GM12878 (cell line): ENCODE data around the gene SCARB1. TPM values are rescaled to one million over a fixed set of nuclear protein-coding genes. Genes with fewer than 3 reads are reported as not detected.

Experiments
- ATAC-seq: fragments of 200-7000 bp; cut with Tn5 transposase; 3 replicates; pipeline ENCODE4 v1.9.1; 2020; ENCODE audit warnings: mild to moderate bottlenecking, moderate library complexity
- BruUV-seq: library from RNA; stranded (reverse); fragments of 400-500 nt; replicated peaks from 2 replicates; lab custom pipeline; 2021; lab: Mats Ljungman, UMichigan
- CTCF ChIA-PET: fragments of 300-600 bp; sonication (Branson Sonifier 250); formaldehyde crosslinking; extraction: SDS; loops from one replicate; lab custom pipeline; 2021; ENCODE audit warnings: inconsistent platforms; lab: Yijun Ruan, JAX
- POLR2A ChIA-PET: fragments of 350-600 bp; formaldehyde crosslinking; extraction: SDS; loops from one replicate; lab custom pipeline; 2021; ENCODE audit warnings: inconsistent platforms; lab: Charles Lee
- RAD21 ChIA-PET: fragments of 300-600 bp; sonication (Branson Sonifier 250); formaldehyde crosslinking; loops from one replicate; lab custom pipeline; 2023; ENCODE audit warnings: antibody characterized with exemption; ENCODE audit not compliant: unreplicated experiment; lab: Charles Lee
- SMC1A ChIA-PET: fragments of 300-600 bp; sonication (Branson Sonifier 250); formaldehyde crosslinking; loops from one replicate; lab custom pipeline; 2023; ENCODE audit not compliant: unreplicated experiment, uncharacterized antibody; lab: Charles Lee
- DNase-seq: peaks from one replicate; pipeline ENCODE4 v3.0.0-alpha.2; 2011; ENCODE audit warnings: low read depth, low spot score
- FAIRE-seq: peaks from 3 replicates; lab custom pipeline; 2011; peaks lifted over from hg19 to GRCh38; lab: Jason Lieb, UNC
- H2AFZ ChIP-seq: 2 replicates; pipeline ENCODE4 v1.6.0; 2011; ENCODE audit warnings: low read depth, low read length, control low read depth; ENCODE audit not compliant: control insufficient read depth
- H3K27ac ChIP-seq: 2 replicates; pipeline ENCODE4 v1.5.1; 2011; ENCODE audit warnings: control low read depth; ENCODE audit not compliant: control insufficient read depth, insufficient read depth
- H3K27me3 ChIP-seq, 2 experiments: replicated peaks in 1 of 2; 2 replicates each; pipeline versions ENCODE4 v1.6.0 to v1.6.1; 2011; ENCODE audit warnings: low read length in 1 of 2; ENCODE audit not compliant: control insufficient read depth in 2 of 2, insufficient read depth in 2 of 2
- H3K36me3 ChIP-seq, 2 experiments: 2 replicates each; pipeline ENCODE4 v1.5.1; 2011; ENCODE audit warnings: low read length in 1 of 2; ENCODE audit not compliant: control insufficient read depth in 2 of 2, insufficient read depth in 2 of 2
- H3K4me1 ChIP-seq: 2 replicates; pipeline ENCODE4 v1.6.1; 2011; ENCODE audit warnings: mild to moderate bottlenecking, low read length, moderate library complexity, mixed read lengths; ENCODE audit not compliant: control insufficient read depth, insufficient read depth
- H3K4me2 ChIP-seq: 2 replicates; pipeline ENCODE4 v1.6.0; 2011; ENCODE audit warnings: control low read depth; ENCODE audit not compliant: control insufficient read depth, insufficient read depth
- H3K4me3 ChIP-seq: fragments of 200-600 bp; sonication (generic); 2 replicates; pipeline ENCODE4 v1.5.1; 2016
- H3K79me2 ChIP-seq: 2 replicates; pipeline ENCODE4 v1.6.0; 2011; ENCODE audit warnings: low read length; ENCODE audit not compliant: control insufficient read depth, insufficient read depth
- H3K9ac ChIP-seq: 2 replicates; pipeline ENCODE4 v1.8.0; 2011; ENCODE audit warnings: low read length, control low read depth, mixed read lengths; ENCODE audit not compliant: control insufficient read depth, insufficient read depth
- H3K9me3 ChIP-seq: replicated peaks from 3 replicates; pipeline ENCODE4 v1.5.1; 2011; ENCODE audit warnings: mild to moderate bottlenecking, low read length; ENCODE audit not compliant: control insufficient read depth, insufficient read depth
- H4K20me1 ChIP-seq: 2 replicates; pipeline ENCODE4 v1.6.0; 2011; ENCODE audit not compliant: control insufficient read depth, insufficient read depth
- NR2C2 ChIP-seq: IDR thresholded peaks from 2 replicates; pipeline ENCODE4 v1.6.1; 2011; ENCODE audit warnings: borderline replicate concordance, low read depth; ENCODE audit not compliant: control insufficient read depth, insufficient read length
- NR2F1 ChIP-seq: fragments of 450-650 bp; conservative IDR thresholded peaks from 2 replicates; pipeline ENCODE4 v1.6.1; 2017; ENCODE audit warnings: mild to moderate bottlenecking
- SIN3A ChIP-seq: IDR thresholded peaks from 2 replicates; pipeline ENCODE4 v1.6.1; 2012; ENCODE audit warnings: low read depth, low read length, improper control_type of control experiment
- SMAD1 ChIP-seq: fragments of 450-650 bp; IDR thresholded peaks from 2 replicates; pipeline ENCODE4 v1.6.1; 2018; ENCODE audit warnings: mild to moderate bottlenecking, low read depth; ENCODE audit not compliant: partially characterized antibody
- SMAD5 ChIP-seq: IDR thresholded peaks from 2 replicates; pipeline ENCODE4 v1.6.1; 2016; ENCODE audit warnings: antibody characterized with exemption, low read depth
- YY1 ChIP-seq: IDR thresholded peaks from 2 replicates; pipeline ENCODE4 v1.6.1; 2011; ENCODE audit warnings: low read depth, mild to moderate bottlenecking, low read length
- ZNF622 ChIP-seq: fragments of 450-650 bp; IDR thresholded peaks from 2 replicates; pipeline ENCODE4 v1.6.1; 2017; ENCODE audit warnings: mild to moderate bottlenecking, inconsistent platforms
- WGBS: methylation state at CpG from one replicate; pipeline ENCODE4 v1.1.6; 2016; ENCODE audit warnings: low lambda C conversion rate; ENCODE audit not compliant: insufficient replicate concordance, insufficient coverage; ENCODE audit errors: missing lambda C conversion rate; 5-methylcytosine and 5-hydroxymethylcytosine counted together
- in situ Hi-C: fragments of 300-500 bp; cut with MboI; formaldehyde crosslinking; loops from 9 replicates; pipeline ENCODE4 v1.14.3; 2018; ENCODE audit warnings: mixed read lengths
- intact Hi-C: fragments of 100-400 bp; cut with micrococcal nuclease; formaldehyde crosslinking; loops from one replicate; pipeline ENCODE4 v1.14.2; 2022; ENCODE audit not compliant: unreplicated experiment
- polyA plus RNA-seq, 11 experiments: library from polyadenylated mRNA; depleted of rRNA in 4 of 11; unstranded in 6 of 11; stranded (reverse) in 5 of 11; fragments of >200 nt; fragmentation: Nextera tagmentation in 4 of 11; fragmentation: Illumina TruSeq in 1 of 11; extraction: Ambion mirVana in 4 of 11; extraction: Trizol in 1 of 11; gene quantifications; 1 replicate in 1 of 11; 2 replicates in 10 of 11; pipeline versions ENCODE4 v1.2.1 to v1.2.3, GENCODE V29; 2011 to 2016; ENCODE audit warnings: inconsistent platforms in 2 of 11, missing spikeins in 2 of 11, low read depth in 1 of 11
- total RNA-seq, 4 experiments: library from RNA; depleted of rRNA in 3 of 4; stranded (reverse); fragments of >200 nt in 3 of 4; fragmentation: Illumina TruSeq in 1 of 4; extraction: Trizol in 1 of 4; gene quantifications; 2 replicates each; pipeline versions ENCODE4 v1.2.1 to v1.2.3, GENCODE V29; 2013 to 2021
- TF ChIP-seq, protein P1 (sequence below): fragments of 450-650 bp; IDR thresholded peaks from 2 replicates; pipeline ENCODE4 v1.6.1; 2017; ENCODE audit warnings: antibody characterized with exemption, mild to moderate bottlenecking, moderate library complexity

The SCARB1 gene
- total and polyA plus RNA-seq, 10 of the 15 experiments (the other 5 are each of a cell fraction or from before 2014, with no cell fraction given) = 0.34 to 104 (median 63.1) TPM

DNA sequence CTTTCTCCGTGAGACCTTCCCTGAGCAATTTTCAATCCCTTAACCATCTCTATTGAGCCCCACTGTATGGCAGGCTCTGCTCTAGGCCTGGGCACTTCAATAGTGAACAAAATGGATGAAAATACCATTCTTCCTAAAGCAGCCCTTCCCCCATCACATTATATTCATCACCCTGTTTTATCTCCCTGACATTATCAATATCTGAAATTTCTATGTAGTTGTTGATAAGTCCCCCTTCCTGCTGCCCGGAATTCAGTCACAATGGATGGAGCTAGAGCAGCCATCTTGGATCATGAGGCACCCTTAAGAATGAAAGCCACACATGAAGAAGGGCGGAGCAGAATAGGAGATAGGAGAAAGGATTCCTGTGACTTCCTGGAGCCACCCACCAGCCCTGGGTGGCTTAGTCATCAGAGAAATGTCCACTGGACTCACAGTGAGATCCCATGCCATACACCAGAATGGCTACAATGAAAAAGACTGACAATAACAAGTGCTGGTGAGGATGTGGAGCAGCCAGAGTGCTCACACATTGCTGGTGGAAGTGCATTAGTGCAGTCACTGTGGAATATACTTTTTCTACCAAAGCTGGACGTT lies 33.9 kb downstream of the SCARB1 start:
- no peak for DNase-seq
- Histone ChIP-seq H3K9ac (no peak overlapping the region), H4K20me1 (no peaks in the 10 kb centered on the region), H3K27me3 (no peaks in the 10 kb centered on the region), H3K4me2 (no peak overlapping the region), H3K4me1 (peaks cover 17% of the 10 kb centered on the region), H2AFZ (no peak overlapping the region), H3K79me2 (peaks cover 35% of the 10 kb centered on the region), H3K36me3 (peaks cover 0 to 18% of the 10 kb centered on the region in 2 experiments; a peak in 3 of 4 replicates), H3K4me3 (no peak overlapping the region), H3K9me3 (peaks cover 5% of the 10 kb centered on the region; the same call in 1 of the 3 replicates), H3K27ac (no peak overlapping the region)
- FAIRE-seq = no peak
- ChIA-PET SMC1A (no interaction called here), RAD21 (interaction anchor here (2.9 kb wide), 1 partner anchor 77 kb away, joined by 13 read pairs; no protein-coding TSS in a partner anchor), CTCF (no interaction called here), POLR2A (interaction anchor here (3.3 kb wide), 1 partner anchor 32 kb away, joined by 12 read pairs; no protein-coding TSS in a partner anchor)
- in situ Hi-C loops (no loop called here), intact Hi-C loops (loop anchor here (2.0 kb wide), 1 partner anchor 55 kb away; no protein-coding TSS in a partner anchor)
- WGBS = 100% methylated on average over 4 of the region's 4 CpGs
- BruUV-seq = no TSS peak
- no peak for ATAC-seq
- 0 out of 2 replicates have a peak, but pooled peaks have one; percentile 25 for TF ChIP-seq YY1
- TF ChIP-seq SMAD5 = no peak

DNA sequence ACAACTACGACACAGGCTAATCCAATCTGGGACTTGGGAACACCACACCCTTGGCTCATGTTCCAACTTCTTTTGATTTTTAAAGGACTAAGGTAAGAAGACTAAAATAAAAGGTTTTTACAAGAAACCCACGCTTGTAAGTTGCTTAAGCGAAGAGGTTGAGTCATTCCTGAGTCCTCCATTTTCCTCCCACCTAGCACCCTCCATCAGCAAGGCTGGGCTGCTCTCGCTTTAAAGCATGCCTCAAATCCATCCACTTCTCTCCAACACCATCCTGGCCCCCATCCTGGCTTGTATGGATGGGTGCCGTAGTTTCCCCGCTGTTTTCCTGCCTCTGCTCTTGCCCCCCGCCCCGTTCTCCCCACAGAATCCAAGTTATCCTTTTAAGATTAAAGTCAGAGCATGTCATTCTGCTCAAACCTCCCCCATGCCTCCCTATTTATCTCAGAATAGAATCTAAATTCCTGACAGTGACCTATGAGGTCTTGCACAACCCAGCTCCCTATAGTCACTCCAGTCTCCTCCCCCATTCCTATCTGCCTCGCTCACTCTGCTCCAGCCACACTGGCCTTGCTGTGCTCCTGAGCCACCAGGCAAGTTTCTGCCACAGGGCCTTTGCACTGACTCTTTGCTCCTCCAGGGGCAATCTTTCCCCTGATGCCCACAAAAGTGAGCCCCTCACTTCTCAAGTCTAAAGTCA lies 34.5 kb downstream of the SCARB1 start:
- BruUV-seq = no TSS peak
- H3K79me2 ChIP-seq = peaks cover 39% of the 10 kb centered on the region
- no peak for TF ChIP-seq SIN3A
- TF ChIP-seq, protein P1, sequence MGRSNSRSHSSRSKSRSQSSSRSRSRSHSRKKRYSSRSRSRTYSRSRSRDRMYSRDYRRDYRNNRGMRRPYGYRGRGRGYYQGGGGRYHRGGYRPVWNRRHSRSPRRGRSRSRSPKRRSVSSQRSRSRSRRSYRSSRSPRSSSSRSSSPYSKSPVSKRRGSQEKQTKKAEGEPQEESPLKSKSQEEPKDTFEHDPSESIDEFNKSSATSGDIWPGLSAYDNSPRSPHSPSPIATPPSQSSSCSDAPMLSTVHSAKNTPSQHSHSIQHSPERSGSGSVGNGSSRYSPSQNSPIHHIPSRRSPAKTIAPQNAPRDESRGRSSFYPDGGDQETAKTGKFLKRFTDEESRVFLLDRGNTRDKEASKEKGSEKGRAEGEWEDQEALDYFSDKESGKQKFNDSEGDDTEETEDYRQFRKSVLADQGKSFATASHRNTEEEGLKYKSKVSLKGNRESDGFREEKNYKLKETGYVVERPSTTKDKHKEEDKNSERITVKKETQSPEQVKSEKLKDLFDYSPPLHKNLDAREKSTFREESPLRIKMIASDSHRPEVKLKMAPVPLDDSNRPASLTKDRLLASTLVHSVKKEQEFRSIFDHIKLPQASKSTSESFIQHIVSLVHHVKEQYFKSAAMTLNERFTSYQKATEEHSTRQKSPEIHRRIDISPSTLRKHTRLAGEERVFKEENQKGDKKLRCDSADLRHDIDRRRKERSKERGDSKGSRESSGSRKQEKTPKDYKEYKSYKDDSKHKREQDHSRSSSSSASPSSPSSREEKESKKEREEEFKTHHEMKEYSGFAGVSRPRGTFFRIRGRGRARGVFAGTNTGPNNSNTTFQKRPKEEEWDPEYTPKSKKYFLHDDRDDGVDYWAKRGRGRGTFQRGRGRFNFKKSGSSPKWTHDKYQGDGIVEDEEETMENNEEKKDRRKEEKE = no peak
- TF ChIP-seq NR2F1 = no peak
- no peak for TF ChIP-seq ZNF622
- no peak for TF ChIP-seq NR2C2
- TF ChIP-seq SMAD1 = no peak

More for the DNA sequence above, 34.5 kb downstream of the SCARB1 start:
- Histone ChIP-seq H3K27ac (peak overlapping the region; percentile 20; the same call in 1 of the 2 replicates), H3K9ac (no peak overlapping the region), H3K4me2 (no peak overlapping the region), H4K20me1 (no peaks in the 10 kb centered on the region), H3K4me1 (peaks cover 17% of the 10 kb centered on the region), H3K4me3 (no peak overlapping the region), H3K9me3 (peaks cover 5% of the 10 kb centered on the region; the same call in 1 of the 3 replicates), H3K36me3 (peaks cover 0 to 15% of the 10 kb centered on the region in 2 experiments; a peak in 2 of 4 replicates), H3K27me3 (no peaks in the 10 kb centered on the region), H2AFZ (no peak overlapping the region)
- POLR2A ChIA-PET = interaction anchor here (1.5 to 3.3 kb wide), 2 partner anchors 32 to 42 kb away, joined by 3 to 12 read pairs; no protein-coding TSS in a partner anchor
- in situ Hi-C loops (no loop called here), intact Hi-C loops (loop anchor here (2.0 kb wide), 1 partner anchor 54 kb away; no protein-coding TSS in a partner anchor)
- FAIRE-seq = no peak
- 0 out of 3 replicates have a peak, but pooled peaks have one; percentile 9 for ATAC-seq
- RAD21 ChIA-PET = interaction anchor here (2.3 to 2.9 kb wide), 2 partner anchors 72 to 77 kb away, joined by 10 to 13 read pairs; no protein-coding TSS in a partner anchor
- CTCF ChIA-PET = interaction anchor here (3.6 kb wide), 1 partner anchor 77 kb away, joined by 30 read pairs; no protein-coding TSS in a partner anchor
- WGBS = 94% methylated on average over 9 of the region's 9 CpGs
- SMC1A ChIA-PET = interaction anchor here (0.9 to 3.7 kb wide), 2 partner anchors 26 to 77 kb away, joined by 3 to 22 read pairs; no protein-coding TSS in a partner anchor
- no peak for DNase-seq
